Hippocampal formation (tissue), 2 donors: ENCODE measurements around the gene PEX6.
"Not testable (repeated sequence)": the region's sequence is repeated elsewhere in the genome, so short reads cannot be mapped to it uniquely, and the experiment has no call there.

Experiments used
- DNase-seq, 2 donors: peaks; one replicate each; lab custom pipeline; 2025; lab: John Stamatoyannopoulos, UW

Gene PEX6

DNA sequence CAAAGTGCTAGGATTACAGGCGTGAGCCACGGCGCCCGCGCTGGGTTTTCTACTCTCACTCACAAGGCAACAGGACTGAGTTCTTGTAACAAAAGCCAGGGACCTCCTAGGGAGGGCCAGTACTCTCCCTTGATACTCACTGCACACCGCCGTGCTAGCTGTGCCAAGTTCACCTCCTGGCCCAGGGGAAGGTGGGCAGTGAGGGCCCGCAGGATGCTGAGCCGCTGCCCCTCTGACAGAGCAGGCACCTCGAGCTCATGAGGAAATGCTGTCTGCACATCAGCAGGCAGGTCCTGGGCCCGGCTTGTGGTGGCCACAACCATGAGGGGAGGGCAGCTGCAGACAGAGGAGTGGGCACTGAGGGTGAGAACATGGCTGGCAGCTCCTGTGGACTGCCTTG is 11.8 kb downstream of the PEX6 start:
- DNase-seq: no peak

DNA sequence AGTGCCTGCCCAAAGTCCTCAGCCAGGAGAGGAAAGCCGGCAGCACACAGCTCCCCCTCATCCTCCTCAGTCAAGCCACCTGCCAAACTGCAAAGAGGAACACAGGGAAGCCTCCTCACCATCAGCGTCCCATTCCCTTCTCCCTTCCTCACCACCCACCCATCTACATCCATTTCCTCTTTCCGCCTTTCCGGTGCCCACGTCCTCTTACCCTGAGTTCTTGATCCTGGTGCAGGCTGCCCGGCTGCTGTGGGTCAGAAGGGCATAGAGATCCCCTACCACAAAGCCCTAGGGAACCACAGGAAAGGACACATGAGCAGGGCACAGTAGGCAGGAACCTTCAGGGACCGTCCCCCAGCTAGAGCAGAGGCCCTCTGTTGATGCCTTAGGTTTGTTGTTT is 12.4 kb downstream of the PEX6 start:
- DNase-seq: no peak

DNA sequence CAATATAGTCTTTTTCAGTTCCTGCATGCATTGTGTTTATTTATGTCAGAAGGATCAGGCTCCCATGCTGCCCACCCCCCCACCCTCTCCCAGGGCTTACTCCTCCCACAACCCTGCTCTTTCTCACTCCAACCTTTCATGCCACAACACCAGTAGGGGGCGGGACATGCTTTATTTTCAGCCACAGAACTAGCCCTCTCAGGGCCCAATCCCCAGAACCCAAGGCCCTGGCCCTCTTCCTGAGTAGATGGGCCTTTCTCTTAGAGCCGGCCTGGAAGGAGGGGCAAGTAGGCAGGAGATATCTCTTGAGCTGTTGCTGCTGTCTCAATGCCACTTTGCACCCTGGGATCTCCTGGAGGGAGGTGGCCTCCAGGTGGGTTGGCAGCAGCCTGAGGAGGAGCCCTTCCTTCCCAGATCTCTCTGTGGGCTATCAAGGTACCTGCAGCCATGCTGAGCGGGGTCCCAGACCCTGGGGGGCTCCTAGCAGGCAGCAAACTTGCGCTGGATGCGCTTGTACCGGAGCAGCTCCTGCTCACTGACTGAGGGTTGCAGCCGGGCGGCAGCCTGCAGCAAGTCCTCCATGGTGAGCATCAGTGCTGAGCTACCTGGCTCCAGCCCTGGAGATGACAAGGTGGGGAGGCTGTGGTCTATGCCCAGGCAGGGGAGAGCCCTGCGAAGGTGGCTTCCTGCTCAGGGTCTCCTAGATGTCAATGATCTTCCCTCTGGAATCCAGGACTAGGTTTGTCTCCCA is 15.0 kb downstream of the PEX6 start:
- DNase-seq: no peak

DNA sequence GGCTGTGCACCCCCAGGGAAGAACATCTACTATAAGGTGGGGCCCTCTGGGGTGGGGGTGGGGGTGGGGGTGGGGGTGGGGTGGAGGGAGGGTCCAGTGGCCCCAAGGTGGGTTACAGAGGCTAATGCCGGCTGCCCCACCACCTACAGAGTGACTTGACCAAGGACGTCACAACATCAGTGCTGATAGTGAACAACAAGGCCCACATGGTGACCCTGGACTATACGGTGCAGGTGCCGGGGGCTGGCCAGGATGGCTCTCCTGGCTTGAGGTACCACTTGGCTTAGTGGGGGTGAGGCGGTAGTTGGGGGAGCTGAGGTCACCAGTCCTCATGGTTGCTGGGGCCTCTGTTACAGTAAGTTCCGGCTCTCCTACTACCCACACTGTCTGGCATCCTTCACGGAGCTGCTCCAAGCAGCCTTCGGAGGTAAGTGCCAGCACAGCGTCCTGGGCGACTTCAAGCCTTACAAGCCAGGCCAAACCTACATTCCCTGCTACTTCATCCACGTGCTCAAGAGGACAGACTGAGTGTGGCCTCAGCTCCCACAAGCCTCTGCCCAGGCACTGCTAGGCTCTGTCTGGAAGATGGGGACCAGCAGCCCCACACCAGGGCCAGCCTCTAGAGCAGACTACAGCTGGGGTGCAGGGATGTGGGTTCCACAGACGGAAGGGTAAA is 15.7 kb downstream of the PEX6 start:
- no peak for DNase-seq

DNA sequence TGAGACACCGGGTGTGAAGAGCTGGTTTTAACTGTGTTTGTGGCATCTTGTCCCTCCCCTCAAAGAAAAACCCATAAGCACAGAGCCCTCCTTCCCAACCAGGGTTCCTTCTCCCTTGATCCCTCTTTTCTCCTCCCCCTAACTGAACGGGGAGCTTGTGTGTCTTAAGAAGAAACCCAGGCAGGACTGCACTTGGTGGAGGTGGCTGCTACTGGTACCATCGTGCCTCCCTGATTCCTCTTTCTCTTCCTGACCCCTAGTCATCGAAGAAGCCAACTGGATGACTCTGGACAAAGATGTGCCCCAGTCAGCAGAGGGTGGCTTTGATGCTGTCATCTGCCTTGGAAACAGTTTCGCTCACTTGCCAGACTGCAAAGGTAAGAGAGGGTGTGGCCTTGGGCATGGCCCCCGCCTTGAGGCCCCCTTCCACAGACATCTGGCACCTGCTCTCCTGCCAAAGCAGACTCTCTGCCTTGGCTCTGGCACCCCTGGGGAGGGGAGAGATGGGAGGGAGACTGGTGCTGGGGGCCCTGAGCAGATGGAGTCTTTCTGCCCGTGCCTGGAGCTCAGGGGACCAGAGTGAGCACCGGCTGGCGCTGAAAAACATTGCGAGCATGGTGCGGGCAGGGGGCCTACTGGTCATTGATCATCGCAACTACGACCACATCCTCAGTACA is 16.3 kb downstream of the PEX6 start:
- DNase-seq: no peak

DNA sequence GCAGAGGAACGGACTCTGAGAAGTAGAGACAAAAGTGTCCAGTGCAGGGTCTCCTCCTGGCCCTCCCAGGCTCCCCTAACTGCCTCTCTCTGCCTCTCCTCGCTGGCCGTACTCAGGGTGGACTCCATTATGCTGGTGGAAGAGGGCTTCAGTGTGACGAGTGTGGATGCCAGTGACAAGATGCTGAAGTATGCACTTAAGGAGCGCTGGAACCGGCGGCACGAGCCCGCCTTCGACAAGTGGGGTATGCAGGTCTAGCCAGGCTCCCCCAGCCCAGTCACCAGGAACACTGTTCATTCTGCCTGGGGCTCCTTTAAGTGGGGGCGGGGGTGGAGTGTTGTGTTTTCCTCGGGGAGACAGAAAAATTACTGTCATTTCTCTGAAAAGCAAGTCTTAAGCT is 16.9 kb downstream of the PEX6 start:
- no peak for DNase-seq

DNA sequence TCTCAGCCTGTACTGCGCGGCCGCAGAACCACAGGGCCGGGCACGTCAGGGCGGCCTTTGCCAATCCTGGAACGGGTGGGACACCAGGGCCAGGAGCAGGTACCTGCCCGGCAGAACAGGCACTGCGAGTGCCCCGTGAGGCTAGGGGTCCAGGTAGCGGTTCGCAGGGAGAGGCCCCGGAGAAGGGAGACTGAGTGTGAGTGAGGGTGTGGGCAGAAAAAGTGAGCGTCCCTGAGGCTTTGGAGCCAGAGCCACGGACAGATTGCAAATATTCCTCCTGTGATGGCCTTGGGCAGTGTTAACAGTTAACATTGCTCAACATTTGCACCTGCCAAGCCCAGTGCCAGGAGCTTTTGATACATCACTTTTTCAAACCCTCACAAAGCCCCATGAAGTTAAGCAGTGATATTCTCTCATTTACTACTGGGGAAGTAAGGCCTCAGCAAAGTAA is 17.9 kb downstream of the PEX6 start:
- DNase-seq: no peak

DNA sequence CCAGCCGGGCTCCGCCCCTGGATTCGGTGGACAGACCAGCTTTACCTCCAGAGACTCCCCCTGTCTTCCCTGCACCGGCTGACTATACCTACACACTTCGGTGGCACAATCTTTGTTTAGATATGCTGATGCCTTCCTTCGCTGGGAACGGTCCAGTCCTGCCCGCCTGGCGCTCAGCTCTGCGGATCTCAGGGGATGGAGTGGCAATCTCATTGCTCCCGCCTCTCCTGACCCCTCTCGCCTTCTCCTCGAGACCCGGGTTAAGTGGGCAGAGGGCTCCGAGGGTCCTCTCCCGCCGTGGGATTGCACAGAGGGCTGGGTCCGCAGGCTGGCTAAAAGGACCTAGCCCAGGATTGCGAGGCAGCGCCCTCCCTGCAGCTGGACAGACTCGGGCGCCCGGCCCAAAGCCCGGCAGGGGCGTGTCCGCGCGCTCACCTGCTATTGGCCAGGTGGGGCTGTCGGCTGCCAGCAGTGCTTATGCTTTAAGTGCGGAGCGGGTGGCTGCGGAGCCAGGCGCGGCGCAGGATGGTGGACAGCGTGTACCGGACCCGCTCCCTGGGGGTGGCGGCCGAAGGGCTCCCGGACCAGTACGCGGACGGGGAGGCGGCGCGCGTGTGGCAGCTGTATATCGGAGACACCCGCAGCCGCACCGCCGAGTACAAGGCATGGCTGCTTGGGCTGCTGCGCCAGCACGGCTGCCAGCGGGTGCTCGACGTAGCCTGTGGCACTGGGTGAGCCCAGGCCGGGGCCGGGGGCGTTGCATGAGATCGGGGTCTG is 18.6 kb downstream of the PEX6 start, which contains the start of gene GNMT:
Gene GNMT, plus strand, starts transcription at position 512 of the 777 bp plus-strand sequence. Its CDS starts 14 bp downstream, at position 526.
- DNase-seq: no peak

DNA sequence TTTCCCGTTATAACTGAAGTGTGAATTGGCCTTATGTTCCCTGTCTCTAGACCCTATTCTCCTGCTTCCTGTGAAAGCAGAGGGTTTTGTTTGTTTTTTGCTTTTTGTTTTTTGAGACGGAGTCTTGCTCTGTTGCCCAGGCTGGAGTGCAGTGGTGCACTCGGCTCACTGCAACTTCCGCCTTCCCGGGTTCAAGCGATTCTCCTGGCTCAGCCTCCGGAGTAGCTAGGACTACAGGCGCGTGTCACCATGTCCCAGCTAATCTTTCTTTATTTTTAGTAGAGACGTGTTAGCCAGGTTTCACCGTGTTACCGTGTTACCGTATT is 19.1 kb downstream of the PEX6 start:
- no peak for DNase-seq

DNA sequence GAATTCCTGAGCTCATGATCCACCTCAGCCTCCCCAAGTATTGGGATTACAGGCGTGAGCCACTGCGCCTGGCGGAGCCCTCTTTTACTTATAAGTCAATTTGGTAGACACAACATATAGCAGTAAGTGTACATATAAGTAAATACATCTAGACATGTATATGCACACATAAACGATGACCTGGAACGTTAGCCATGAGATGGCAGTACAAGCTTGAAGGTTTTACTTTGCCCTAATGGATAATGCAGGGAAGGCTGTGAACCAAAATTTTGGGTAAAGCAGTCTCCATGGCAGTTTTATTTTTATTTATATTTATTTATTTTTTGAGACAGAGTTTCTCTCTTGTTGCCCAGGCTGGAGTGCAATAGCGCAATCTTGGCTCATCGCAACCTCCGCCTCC is 20.9 kb downstream of the PEX6 start:
- DNase-seq: no peak

DNA sequence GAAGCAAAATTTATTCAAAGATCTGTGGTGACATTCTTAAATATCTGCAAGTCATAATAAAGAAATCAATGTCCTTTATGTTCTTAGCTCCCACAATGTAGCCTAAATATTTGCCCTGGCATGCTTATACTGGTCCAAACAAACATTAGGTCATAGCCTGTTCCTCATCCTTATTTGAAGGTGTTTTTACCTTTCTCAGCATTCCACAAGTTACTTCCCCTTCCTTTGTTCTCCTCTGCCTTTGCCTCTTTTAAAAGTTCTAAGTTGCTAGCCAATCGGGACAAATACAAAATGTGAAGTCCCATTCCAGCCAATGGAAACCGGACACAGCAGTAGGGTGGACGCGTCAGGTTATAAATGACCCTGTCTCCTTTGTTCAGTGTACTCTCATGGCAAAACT is 24.6 kb downstream of the PEX6 start:
- not testable (repeated sequence) for DNase-seq

DNA sequence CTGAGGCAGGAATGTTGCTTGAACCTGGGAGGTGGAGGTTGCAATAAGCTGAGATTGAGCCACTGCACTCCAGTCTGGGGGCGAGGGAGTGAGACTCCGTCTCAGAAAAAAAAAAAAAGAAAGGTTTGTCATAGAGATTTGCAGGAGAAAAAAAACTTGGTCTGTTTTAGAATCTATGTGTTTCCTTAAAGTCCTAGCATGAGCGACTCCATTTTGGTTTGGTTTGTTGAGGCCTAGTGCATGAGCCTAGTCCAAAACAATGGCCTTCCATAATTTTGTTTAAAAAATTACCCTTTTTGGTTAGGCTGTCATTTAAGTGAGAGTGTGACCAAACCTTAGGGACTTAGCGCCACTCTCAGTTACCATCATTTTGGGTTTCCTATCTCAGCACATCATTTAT is 26.6 kb downstream of the PEX6 start:
- DNase-seq: no peak

DNA sequence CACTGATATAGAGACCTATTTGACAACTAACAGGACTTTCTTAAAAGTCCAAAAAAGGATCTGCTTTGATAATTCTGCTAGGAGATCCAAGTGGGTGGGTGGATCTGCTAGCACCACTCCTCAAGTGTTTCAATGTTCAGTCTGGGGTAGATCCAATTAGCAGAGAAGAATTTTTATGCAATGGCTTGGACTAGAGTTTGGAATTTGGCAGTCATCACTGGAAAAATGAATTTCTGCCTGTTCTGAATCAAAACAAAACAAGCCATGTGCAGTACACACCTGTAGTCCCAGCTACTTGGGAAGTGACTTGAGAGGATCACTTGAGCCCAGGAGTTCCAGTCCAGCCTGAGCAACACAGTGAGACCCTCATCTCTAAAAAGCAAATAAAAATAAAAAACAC is 31.0 kb downstream of the PEX6 start:
- no peak for DNase-seq

DNA sequence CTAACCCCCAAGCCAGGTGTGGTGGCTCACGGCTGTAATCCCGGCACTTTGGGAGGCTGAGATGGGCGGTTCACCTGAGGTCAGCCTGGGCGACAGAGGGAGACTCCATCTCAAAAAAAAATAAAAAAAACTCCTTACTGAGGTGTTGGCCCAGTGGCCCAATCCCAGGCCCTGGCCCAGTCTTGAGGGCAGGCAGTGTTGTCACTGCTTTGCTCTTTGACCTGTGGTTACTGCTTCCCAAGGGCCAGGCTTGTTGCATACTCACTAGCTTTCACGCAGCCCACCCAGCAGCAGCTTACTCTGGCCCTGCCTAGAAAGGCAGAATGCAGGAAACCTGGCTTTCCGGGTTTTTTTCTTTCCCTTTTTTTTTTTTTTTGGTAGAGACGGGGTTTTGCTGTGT is 36.5 kb downstream of the PEX6 start:
- DNase-seq: no peak

DNA sequence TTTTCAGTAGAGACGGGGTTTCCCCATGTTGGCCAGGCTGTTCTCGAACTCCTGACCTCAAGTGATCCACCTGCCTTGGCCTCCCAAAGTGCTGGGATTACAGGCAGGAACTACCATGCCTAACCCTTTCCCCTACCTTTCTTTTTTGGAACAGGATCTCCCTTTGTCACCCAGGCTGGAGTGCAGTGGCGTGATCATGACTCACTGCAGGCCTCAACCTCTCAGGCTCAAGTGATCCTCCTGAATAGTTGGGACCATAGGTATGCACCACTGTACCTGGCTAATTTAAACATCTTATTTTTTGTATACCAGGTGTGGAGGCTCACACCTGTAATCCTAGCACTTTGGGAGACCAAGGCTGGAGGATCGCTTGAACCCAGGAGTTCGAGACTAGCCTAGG is 37.6 kb downstream of the PEX6 start:
- not testable (repeated sequence) for DNase-seq

DNA sequence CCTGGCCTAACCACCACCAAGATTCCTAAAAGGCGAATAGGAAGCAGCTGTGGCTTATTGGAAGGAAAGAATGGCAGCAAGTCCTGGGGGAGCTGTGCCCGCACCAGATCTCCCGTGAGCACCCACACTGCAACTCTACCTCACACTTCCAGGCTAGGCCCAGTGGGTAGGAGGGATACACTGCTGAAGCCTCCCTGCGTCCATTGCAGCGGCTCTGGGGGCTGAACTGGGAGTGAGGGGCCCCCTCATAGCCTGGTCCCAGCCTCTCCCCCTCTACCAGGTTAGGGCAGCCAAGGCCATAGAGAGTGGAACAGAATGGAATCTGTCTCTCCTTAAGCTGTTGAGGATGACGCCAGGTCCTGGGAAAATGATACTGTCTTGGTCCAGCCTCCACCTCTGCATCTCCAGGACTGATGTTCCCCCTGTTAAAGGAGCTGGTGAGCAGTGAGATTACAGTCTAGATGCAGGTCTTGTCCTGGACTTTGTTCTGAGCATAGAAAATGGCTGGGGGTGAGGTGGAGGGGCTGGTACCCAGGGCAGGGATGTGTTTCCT is 38.4 kb downstream of the PEX6 start:
- no peak for DNase-seq

DNA sequence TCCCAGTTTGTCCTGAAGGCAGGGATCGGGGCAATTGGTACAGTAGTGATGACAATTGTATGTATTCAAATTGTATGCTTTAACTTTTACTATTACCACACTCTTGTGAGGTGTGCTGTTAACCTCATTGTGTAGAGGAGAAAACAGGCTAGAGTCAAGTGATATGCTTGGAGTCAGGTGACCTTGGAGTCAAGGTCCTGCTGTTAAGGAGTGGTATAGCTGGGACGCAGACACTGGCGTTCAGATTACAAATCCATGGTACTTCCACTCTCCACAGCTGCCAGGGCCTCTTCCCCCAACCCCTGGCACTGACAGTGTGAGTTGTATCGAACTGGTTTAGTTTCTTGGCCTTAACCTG is 39.2 kb downstream of the PEX6 start:
- DNase-seq: no peak

DNA sequence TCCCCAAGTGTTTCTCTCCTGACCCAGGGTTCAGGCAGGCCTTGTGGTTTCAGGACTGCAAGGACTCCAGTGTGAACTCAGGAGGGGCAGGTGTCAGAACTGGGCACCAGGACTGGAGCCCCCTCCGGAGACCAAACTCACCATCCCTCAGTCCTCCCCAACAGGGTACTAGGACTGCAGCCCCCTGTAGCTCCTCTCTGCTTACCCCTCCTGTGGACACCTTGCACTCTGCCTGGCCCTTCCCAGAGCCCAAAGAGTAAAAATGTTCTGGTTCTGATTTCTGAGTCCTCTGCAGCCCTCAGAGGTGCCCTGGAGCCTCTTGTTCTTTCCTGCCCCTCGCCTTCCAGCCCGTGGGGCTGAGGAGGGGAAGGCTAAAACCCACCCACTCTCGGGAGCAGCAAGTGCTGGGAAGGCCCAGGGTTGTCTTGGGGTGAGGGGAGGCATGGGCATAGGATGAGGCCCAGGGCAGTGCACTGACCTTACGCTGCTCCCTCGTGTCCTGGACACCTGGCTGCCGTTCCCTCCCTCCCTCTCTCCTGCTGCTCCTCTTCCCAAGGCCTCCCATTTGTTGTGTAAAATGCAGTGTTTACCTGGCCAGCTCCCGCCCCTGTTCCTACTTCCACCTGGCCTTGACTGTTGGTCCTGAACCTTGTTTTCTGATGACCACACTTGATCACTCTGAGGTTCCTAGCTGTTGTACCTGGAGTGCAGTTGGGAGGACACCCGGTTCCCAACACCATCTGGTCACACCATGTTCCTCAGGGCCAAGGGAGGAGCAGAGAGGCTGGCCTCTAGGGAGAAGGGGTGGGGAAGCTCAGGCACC is 39.8 kb downstream of the PEX6 start:
- DNase-seq: no peak

DNA sequence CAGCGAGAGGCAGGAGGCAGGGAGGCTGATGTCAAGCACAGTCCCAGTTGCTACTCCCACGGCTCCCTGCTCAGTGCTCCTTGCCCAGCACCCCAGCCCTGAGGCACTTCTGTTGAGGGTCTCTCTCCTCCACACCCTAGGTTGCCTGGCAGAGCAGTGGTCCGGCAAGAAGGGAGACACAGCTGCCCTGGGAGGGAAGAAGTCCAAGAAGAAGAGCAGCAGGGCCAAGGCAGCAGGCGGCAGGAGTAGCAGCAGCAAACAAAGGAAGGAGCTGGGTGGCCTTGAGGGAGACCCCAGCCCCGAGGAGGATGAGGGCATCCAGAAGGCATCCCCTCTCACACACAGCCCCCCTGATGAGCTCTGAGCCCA is 40.6 kb downstream of the PEX6 start:
- no peak for DNase-seq

DNA sequence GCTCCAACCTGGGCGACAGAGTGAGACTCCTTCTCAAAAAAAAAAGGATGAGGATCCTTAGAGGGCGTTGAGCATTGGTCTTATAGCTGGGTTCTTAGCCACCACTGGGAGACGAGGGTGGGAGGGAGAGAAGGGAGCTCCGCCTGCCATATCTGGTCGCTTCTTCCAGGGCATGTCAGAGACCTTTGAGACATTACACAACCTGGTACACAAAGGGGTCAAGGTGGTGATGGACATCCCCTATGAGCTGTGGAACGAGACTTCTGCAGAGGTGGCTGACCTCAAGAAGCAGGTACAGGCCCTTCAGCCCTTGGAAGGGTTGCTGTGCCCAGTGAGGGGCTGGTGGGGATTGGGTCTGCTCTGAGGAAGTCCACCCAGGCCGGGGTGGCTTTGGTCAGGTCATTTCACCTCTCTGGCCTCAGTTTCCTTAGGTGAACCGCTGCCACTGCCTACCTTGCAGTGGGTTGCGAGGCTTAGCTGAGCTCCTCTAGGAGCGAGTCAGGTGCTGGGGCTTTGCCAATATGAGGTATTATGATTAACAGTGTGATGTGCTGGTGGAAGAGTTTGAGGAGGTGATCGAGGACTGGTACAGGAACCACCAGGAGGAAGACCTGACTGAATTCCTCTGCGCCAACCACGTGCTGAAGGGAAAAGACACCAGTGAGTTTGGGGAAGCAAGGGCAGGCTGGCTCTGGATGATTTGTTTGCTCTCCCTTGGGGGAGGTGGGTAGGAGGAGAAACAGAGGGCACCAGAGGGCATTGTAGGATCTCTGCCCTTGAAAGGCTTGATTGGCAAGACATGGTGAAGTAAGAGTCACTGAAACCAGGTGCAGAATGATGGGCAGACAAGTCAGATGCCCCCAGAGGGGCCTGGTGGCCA is 41.2 kb downstream of the PEX6 start:
- DNase-seq: no peak
